ENCODE results near the gene BCAS3. TPM values are rescaled to one million over a fixed set of nuclear protein-coding genes. Genes with fewer than 3 reads are reported as not detected.

The BCAS3 gene
- total RNA-seq, 1 donor from 2014 or later = 30.5 TPM

DNA sequence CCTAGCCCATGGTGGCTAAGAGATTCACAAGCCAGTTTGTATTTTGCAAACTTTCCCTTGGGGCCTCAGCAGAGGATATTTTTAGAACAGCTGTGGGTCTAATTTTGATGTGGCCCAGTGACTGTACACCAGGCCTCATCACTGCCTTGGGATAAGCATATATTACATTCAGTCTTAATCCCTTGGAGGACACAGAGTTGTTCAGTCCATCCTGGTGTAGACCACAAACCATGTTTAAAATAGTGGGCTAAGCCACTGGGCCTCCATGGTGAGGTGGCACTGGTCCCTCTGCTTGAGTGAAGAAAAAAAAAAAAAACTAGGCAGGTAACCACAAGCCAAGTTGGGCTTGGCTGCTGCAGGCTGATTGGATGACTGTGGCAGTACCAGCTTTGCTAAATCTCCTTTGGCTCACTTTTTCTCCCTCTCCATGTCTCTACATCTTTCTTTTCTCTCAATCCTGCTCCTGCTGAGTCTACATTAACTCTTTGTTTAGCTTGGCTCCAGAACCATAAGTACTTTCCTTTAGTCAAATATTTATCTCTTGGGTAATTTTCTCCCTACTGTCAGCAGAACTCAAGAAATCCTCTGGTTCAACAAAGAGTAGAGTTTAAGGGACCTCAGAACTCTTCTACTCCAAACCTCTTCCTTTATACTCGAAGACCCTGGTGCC, 602.0 kb downstream of the BCAS3 start:
- DNase-seq (ENCODE audit: low read depth, low spot score) = no peak
- H3K4me1 Mint-ChIP-seq = peaks cover 5% of the 10 kb centered on the region
- no peaks in the 10 kb centered on the region for H3K27me3 Mint-ChIP-seq (ENCODE audit: low read depth)
- H3K27ac Mint-ChIP-seq (ENCODE audit: unreplicated experiment) = peak overlapping the region; percentile 13
- peaks cover 6% of the 10 kb centered on the region for H3K36me3 Mint-ChIP-seq (ENCODE audit: low read depth)
- TF ChIP-seq, protein P1, sequence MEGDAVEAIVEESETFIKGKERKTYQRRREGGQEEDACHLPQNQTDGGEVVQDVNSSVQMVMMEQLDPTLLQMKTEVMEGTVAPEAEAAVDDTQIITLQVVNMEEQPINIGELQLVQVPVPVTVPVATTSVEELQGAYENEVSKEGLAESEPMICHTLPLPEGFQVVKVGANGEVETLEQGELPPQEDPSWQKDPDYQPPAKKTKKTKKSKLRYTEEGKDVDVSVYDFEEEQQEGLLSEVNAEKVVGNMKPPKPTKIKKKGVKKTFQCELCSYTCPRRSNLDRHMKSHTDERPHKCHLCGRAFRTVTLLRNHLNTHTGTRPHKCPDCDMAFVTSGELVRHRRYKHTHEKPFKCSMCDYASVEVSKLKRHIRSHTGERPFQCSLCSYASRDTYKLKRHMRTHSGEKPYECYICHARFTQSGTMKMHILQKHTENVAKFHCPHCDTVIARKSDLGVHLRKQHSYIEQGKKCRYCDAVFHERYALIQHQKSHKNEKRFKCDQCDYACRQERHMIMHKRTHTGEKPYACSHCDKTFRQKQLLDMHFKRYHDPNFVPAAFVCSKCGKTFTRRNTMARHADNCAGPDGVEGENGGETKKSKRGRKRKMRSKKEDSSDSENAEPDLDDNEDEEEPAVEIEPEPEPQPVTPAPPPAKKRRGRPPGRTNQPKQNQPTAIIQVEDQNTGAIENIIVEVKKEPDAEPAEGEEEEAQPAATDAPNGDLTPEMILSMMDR (conservative IDR thresholded peaks at IDR 0.05) = no peak
- no peak overlapping the region for H3K4me3 Mint-ChIP-seq
- peaks cover 4% of the 10 kb centered on the region for H3K9me3 Mint-ChIP-seq

DNA sequence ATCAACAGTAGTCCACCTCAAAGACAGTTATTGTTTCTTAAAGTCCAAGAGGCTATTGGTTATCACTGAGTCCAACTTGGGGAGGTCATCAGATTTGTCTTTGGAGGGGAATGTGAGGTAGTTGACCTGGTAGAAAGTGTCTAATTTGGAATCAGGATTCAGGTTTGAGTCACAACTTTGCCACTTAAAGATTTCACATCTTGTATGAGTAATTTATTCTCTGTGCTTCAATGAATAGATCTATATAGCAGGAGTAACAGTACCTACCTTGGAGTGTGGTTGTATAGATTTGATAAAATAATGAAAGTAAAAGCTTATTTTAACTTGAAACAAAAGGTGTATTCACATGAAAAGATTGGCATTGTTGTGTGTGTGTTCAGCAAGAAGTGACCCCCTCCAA, 602.7 kb downstream of the BCAS3 start:
- no peak overlapping the region for H3K4me3 Mint-ChIP-seq
- DNase-seq (ENCODE audit: low read depth, low spot score) = no peak
- peaks cover 6% of the 10 kb centered on the region for H3K4me1 Mint-ChIP-seq
- H3K27ac Mint-ChIP-seq (ENCODE audit: unreplicated experiment) = no peak overlapping the region
- H3K36me3 Mint-ChIP-seq (ENCODE audit: low read depth) = peaks cover 6% of the 10 kb centered on the region
- no peaks in the 10 kb centered on the region for H3K27me3 Mint-ChIP-seq (ENCODE audit: low read depth)
- TF ChIP-seq, protein P1 (conservative IDR thresholded peaks at IDR 0.05) = no peak
- H3K9me3 Mint-ChIP-seq = peaks cover 4% of the 10 kb centered on the region

GRCh38 chr17:61280851-61281250, 603.2 kb downstream of the BCAS3 start:
- Mint-ChIP-seq H3K36me3 (ENCODE audit: low read depth) (peaks cover 6% of the 10 kb centered on the region), H3K4me3 (no peak overlapping the region), H3K27me3 (ENCODE audit: low read depth) (no peaks in the 10 kb centered on the region), H3K4me1 (peaks cover 11% of the 10 kb centered on the region), H3K9me3 (peaks cover 4% of the 10 kb centered on the region), H3K27ac (ENCODE audit: unreplicated experiment) (no peak overlapping the region)
- DNase-seq (ENCODE audit: low read depth, low spot score) = no peak
- TF ChIP-seq, protein P1 (conservative IDR thresholded peaks at IDR 0.05) = no peak

GRCh38 chr17:61282377-61282776, 604.7 kb downstream of the BCAS3 start:
- H3K27ac Mint-ChIP-seq (ENCODE audit: unreplicated experiment) = no peak overlapping the region
- no peak for DNase-seq (ENCODE audit: low read depth, low spot score)
- H3K4me1 Mint-ChIP-seq = peaks cover 16% of the 10 kb centered on the region

GRCh38 chr17:61283043-61283442, 605.4 kb downstream of the BCAS3 start:
- Mint-ChIP-seq H3K9me3 (peaks cover 4% of the 10 kb centered on the region), H3K4me3 (no peak overlapping the region), H3K27me3 (ENCODE audit: low read depth) (no peaks in the 10 kb centered on the region), H3K36me3 (ENCODE audit: low read depth) (peaks cover 6% of the 10 kb centered on the region), H3K4me1 (peaks cover 16% of the 10 kb centered on the region), H3K27ac (ENCODE audit: unreplicated experiment) (no peak overlapping the region)
- DNase-seq (ENCODE audit: low read depth, low spot score) = no peak
- TF ChIP-seq, protein P1 (conservative IDR thresholded peaks at IDR 0.05) = no peak

More at GRCh38 chr17:61282377-61282776, 604.7 kb downstream of the BCAS3 start:
- Mint-ChIP-seq H3K4me3 (no peak overlapping the region), H3K36me3 (ENCODE audit: low read depth) (peaks cover 6% of the 10 kb centered on the region), H3K27me3 (ENCODE audit: low read depth) (no peaks in the 10 kb centered on the region), H3K9me3 (peaks cover 4% of the 10 kb centered on the region)
- TF ChIP-seq, protein P1 (conservative IDR thresholded peaks at IDR 0.05) = no peak
